ENCODE results near the gene TSPAN6.

TSPAN6 gene

DNA sequence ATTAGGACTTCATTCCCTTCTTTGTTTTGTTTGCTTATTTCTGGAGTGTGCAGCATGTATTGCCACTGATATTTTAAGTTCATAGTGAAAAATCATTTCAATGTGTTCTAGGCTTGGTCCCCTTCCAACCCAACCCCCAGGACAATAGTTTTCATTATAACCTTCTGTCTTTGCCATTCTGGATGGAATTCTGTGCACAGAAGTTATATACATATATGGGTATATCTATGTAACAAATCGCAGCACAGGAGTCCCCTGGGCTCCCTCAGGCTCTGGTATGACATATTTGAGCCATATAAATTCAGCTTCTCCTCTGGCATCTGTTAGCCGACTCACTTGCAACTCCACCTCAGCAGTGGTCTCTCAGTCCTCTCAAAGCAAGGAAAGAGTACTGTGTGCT is 52.0 kb downstream of the TSPAN6 start, which contains the start of gene TNMD:
TNMD (plus strand) TSS at position 326 of the 400 bp plus-strand sequence. CDS start 83 bp downstream, outside the sequence.
- DNase-seq (ENCODE audit: low spot score) = no peak
